ENCODE data around the gene PATZ1.

The PATZ1 gene

DNA sequence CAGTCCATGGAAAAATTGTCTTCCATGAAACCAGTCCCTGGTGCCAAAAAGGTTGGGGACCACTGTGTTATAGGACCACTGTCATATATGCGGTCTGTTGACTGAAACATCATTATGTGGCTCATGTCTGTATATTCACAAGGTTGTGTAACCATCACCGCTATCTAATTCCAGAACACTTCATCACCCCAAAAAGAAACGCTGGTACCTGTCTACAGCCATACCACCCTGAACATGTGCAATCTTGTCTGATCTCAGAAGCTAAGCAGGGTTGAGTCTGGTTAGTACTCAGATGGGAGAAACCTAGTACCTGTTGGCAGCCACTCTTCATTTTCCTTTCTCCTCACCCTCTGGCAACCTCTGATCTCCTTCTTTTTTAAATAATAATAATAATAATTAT lies 41.0 kb downstream of the PATZ1 start:
- DNase-seq = no peak

DNA sequence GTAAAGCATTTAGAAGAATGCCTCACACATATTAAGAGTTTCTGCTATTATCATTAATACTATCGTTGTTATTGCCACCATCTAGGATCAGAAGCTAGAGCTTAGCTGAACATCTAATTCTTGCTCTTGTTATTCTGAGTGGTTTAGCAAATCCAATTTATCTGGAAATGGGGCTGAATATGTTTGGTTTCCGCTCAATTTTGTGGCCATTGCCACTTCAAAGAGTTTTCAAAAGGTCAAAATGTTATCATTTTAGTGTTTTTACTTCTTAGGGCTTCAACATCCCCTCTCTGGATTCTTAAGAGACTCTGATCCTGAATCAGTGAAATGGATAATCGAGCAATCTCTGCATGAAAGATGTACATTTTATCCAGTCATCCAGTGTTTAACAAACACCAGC lies 43.6 kb downstream of the PATZ1 start:
- DNase-seq = no peak

DNA sequence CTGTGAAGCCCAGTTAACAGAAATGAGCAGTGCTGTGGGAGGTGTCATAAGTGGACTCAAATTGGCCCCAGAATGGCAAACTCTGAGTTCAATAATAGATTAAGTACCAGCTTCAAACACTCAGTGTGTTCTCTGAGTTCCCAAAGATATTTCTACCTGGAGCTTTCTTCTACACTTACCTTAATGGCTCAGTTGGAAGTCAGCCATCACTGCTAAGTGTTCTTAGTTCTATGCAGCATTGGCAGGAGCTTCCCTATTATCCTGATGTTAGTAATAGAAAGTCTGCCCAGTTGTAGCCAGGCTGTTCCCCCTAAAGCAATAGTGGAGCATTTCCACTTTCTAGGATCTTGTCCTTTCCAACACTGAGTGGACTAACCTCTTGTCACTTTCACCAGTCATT lies 44.1 kb downstream of the PATZ1 start:
- DNase-seq = no peak

DNA sequence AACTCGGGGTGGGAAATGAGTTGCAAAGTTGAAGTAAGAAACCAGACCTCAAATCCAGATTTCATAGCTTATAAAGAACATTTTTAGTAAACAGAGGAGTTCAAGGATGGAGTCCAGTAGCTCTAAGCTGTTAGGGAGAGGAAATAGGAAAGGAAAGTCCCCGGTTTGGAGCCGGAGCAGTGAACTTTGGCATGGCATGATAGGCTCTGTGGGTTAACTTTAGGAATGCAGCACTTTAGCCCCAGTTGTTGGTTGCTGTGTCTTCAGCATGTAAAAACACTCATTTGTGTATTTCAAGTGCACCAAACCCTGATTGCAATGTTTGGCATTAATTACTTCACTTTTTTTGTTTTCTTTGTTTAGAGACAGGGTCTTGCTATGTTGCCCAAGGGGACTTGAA lies 45.2 kb downstream of the PATZ1 start:
- DNase-seq = no peak

DNA sequence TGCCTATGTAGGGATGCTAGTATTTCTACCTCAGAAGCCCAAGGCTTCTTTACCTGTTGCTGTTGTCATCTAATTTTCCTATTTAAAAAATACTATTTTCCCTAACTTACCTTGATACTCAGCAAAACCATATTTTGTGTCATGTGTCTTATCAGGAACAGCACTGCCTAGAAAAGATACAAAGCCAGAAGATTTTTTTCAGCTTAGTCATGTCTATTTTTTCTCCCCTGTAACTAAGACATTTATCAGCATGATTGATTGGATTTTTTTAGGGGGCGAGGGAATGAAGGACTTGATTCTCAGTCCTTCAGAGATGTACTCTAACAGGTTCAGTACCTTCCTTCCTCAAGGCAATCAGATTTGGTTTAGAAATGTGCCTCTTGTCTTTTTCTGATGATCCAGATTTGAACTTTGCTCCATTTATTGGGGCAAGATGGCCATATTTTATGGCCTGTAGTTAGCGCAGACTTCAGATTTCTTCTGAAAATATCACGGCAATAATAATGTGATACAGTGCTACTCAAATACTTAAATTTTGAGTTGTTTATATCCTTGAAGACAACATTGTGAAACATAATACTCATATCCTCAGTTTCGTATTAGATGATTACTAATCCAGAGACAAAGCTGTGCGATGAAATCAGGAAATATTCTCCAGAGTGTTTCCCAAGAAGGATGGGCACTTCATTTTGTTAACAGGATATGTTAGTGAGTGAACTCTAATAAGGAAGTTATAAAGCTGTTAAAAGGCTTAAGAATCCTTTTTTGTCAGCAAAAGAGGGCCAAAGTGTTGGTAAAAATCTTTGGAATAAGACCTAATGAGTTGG lies 50.1 kb downstream of the PATZ1 start:
- DNase-seq = no peak

DNA sequence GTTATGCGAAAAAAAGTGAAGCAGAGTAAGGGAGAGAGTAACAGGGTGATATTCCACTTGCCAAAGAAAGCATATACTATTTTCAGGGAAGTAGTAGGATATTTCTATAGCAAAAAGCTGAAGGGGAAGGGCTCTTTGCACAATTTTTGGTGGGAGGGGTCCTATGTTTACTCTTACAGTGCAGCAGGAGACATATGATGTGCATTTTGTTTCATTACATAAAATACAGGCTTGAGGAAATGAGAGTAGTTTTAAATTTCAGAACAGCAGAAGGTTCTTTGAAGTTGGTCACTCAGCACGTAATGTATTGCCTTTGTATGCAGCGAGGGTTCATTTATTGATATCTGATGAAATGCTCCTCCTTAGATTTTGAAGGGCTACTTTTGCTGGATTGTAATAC lies 50.8 kb downstream of the PATZ1 start:
- no peak for DNase-seq

DNA sequence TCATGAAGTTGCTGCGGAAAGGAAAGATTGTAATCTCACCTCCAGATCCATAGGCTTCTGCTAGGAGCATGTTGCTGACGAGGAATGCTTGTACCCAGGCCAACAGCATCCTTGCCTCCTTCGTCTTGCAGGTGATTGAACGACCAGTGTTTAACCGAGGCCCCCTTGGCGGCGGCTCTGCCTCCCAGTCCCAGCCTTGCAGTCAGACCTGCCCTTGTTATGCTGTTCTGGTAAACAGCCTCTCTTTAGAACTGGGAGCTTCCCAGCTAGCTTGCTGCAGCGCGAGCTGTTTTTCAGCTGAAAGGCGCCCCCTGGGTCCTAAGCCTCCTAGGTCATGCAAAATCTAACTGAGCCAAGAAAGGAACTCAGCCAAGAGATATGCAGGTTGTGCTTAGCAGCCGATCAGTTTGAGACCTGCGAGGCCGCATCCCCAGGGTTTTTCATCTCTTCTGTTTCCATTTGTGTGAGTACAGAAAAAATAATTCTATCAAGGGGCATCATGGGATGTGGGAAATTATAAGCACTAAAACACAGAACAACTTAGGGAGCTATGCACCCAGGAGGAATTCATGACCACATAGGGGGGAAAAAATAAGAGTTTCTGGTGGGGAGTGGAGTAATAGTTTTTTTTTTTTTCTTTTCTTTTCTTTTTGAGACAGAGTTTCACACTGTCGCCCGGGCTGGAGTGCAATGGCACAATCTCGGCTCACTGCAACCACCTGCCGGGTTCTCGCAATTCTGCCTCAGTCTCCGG lies 53.7 kb downstream of the PATZ1 start, which contains the start of gene PIK3IP1:
PIK3IP1 (minus strand) TSS at position 253 of the 754 bp plus-strand sequence; CDS start at position 109, 144 bp downstream.
- peak; percentile 91 for DNase-seq

DNA sequence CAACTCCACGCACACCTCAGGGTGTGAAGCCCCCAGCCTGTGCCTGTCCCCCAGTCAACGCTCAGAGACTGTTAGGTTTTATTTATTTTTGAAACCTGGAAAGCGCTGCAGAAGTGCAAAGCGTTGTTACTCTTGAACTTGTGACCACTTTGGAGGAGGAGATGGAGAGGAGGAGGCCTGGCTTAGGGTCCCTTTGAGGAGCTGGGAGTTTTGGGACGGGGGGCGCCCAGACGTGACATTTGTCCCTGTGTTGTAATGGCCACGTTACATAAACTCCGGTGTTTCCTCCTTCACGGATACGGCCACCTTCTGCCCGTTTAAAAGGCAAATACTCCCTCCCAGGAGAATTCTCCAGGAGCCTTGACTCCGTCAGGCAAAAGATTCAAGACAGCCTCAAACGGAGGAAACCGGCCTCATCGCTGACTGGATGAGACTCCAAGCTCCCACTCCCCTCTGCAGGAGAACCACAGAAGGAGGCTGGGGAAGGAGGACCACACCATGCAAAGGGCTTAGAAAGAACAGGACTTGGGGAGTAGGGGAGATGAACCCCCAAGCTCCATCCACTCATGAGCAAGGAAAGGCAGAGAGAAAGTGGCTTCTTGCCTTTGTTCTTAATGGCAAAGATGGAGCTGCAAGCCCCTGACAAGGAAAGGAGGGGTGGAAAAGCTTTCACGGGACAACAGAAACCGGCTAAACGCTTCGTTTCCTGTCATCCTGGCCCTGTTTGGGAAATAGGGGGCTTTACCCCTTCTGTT lies 54.5 kb downstream of the PATZ1 start:
- peak; percentile 45 for DNase-seq

DNA sequence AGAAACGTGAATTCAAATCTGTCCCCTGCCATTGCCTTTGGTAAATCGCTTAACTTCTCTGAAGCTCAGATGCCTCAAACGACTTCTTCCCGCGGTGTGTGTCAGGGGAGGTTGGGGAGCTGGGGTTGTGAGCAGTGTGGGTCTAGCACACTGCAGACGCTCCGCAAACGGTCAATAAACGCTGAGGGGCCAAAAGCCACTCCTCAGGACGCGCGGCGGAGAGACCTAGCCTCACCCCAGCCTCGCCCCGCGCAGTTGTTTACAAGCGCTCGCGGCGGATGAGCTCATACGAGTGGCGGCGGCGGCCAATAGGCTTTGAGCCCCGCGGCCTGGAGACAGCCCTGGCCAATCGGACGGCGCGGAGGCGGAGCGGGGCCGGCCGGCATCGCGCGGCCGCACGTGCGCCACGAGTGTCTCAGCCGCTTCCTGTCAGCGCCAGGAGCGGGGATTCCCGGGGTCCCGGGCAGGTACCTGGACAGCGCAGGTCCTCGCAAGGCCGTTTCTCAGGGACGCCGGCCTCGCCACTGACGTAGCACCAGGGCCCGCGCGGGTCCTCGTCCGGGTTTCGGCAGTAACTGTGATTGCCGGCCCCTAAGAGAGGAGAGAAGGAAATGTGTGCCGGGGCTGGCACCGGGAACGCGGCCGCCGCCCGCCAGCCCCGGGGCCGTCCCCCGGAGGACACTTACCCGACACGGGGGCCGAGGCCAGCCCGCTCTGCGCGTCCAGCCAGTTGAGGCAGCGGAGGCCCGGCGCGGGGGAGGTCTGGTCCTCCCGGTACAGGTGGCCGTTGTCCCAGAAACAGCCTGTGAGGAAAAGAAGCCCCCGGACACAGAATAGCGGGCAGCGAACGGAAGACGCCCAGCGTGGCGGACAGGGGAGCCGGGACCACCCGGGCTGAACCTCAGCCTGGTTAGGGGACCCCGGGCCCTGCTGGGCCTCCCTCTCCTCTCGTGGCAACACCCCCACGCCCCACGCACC lies 55.4 kb downstream of the PATZ1 start:
- peak; percentile 96 for DNase-seq

DNA sequence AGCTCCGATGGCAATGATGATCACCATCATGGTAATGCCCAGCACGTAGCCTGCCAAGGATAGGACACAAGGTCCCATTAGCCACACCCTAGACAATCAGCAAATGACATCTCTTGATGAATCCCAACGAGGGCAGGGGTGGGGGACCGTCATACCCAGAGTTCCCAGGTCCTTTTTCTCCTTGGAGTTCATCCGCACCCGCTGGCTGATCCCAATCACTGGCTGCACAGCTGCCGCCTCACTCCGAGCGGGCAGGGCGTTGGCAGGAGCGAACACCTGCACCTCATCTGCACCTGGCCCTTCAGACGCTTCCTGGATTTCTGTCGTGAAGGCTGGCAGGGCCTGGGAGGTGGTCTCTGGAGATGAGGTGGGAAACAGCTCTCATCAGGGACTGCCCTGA lies 56.8 kb downstream of the PATZ1 start:
- DNase-seq = no peak

DNA sequence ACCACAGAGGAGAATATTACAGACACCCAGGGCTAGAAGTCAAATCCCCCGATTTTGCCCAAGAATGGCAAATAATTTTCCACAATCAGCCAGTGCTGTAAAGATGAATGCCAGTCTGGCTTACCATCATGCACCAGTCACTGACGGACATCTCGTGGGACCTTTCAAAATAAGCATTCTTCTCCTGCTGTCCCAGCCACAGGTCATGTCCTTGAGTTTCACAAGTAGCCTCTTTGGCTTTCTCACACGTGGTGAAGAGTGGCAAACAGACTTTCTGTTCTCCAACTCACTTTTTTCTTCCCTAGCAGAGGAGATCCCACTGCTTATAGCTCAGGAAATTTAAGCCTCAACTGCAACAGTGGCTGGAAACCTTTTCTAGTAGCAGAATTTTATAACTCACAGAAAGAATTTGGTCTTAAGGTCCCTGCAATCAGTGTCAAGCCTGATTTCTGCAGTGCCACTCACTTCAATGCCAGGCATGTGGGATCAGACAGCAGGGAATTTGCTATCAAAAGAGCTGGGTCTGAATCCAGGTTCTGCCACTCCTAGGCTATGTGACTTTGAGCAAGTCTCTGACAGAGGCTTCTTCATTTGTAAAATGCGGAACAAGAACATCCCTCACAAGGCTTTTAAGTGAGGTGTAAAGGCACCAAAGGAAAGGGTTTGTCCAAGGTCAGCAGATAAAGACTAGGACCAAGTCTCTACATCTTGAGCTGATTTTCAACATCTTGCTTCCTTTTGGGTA lies 57.5 kb downstream of the PATZ1 start:
- no peak for DNase-seq

DNA sequence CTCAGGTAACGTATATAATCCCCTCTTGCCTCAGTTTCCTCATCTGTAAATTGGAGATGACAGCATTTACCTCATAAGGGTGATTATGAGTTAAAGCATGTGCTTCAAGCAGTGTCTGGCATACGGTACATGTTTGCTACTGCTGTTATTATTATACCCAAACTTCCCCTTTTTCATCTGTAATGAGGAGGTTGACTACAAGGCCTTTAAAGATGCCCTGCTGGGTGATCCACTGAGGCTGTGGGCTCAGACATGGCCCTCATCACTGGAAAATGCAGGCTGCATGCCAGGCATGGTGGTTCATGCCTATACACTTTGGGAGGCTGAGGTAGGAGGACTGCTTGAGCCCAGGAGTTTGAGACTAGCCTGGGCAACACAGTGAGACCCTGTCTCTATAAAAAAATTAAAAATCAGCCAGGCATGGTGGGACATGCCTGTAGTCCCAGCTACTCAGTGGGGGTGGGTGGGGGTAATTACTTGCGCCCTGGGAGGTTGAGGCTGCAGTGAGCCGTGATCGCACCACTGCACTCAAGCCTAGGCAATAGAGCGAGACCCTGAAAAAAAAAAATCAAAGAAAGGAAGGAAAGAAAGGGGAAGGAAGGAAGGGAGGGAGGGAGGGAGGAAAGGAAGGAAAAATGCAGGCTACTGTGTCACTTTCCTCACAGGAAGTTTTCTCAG lies 58.2 kb downstream of the PATZ1 start:
- no peak for DNase-seq

DNA sequence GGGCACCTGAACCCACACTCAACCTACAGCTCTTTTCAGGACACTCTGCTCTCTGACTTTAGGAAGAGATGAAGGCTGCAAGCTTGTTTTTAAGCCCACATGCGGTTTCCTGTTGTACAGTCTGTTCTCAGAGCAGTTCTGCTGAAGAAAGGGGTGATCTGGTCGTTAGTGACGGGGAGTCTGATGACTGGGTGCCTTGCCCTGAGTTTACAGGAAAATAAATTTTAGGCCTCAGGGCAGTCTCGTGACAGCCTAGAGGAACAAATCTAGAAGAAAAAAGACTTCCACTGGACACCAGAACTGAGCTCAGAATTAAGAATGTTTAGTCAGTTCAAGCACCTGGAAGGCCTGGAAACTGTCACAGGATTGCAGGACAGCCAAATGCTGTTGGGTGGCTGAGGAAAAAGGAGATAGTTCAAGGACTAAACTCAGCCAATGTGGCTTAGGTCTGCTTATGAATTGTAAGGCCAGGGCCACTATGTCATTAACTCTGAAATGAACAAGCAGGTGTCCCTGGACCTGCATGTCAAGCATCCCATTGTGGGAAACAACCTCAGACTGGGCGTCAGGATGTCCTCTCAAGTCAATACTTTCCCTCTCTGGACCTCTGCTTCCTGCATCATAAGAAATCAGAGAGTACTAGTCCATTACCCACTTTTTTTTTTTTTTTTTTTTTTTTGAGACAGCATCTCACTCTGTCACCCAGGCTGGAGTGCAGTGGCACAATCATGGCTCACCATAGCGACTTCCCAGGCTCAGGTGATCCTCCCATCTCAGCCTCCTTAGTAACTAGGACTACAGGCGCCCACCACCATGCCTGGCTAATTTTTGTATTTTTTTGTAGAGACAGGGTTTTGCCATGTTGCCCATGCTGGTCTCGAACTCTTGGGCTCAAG lies 59.5 kb downstream of the PATZ1 start:
- peak; percentile 87 for DNase-seq

DNA sequence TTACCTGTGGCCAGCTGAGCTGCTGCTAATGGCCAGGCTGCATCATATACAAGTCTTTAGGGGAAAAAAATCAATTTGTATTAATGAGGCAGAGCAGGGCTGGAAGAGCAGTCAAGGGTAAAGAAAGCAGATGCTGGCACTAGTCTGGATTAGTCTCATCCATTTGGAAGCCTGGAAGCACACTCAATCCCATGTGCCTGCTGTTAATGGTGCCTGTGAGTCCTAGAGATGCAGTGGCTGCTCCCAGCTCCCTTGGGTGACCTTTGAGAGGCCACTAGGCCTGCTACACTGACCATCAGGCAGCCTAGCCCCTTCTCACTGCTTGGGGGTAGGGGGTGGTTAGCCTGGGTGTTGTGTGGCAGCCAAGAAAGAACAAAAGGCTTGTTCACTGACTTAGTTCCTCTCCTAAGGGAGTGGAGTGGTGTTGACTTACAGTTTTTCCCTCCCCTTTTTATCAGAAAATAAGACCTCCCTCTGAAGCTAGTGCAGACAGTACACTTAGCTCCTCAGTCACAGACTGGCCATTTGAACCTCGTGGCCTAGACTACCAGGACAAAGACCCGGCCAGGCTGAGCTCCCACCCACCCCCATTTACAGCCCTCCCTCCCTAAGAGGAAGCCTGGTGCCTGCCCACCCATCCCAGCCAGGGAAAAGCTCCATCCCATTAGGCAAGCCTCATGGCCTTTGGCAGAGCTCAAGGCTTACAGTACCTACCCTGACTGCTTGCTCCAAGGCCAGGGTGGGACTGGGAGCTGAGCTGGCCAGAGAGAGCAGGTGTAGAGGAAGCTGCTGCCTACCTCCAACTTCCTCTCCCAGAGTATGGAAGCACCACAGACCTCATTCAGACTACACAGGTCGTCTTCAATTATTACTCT lies 61.6 kb downstream of the PATZ1 start:
- no peak for DNase-seq

DNA sequence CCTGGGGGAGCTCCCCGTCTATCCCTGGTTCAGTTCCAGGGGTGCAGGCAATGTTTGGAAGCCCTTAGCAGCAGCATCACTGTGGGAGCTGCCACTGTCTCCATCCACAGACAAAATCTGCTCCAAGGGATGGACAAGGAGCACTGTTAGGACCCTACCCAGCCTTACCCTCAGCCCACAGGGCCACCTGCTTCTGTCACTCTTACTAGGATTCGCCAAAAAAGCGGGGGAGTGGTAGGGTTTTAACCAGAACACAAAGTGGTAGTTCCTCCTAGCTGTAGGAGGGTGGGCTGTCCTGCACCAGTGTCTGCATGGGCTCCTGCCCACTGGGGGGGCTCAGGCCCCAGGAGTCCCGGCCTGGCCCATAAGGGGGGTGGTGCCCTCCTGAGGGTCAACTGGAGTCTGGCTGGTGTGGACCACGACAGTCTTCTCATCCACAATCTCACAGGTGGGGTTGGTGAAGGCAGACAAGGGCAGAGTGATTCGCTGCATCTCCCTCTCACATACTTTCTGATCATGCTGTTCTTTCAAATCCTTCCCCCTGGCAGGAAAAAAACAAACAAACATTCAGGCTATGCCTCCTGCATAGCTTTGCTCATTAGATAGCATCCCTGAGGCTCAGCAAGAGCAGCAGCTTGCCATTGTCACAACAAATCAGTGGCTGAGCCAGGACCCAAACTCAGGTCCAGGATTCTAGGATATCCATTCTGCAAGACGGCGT lies 63.2 kb downstream of the PATZ1 start:
- DNase-seq = no peak

DNA sequence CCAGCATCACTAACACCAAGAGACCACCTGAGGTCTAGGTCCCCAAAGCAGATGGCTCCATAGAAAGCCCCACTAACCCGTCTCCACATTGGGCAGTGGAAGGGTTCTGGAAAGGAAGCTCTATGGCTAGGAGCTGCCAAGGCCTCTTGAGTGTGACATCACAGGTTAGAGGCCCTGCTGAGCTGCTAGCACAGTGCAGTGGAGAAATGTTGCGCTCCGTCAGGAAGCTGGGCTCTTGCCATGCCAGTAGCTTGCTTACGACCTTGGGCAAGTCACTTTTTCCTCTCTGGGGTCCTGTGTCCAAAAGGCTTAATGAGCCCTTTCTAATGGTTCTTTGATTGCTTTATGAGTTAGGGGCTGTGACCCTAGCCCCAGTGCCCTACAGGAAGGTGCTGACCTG lies 64.4 kb downstream of the PATZ1 start:
- no peak for DNase-seq

DNA sequence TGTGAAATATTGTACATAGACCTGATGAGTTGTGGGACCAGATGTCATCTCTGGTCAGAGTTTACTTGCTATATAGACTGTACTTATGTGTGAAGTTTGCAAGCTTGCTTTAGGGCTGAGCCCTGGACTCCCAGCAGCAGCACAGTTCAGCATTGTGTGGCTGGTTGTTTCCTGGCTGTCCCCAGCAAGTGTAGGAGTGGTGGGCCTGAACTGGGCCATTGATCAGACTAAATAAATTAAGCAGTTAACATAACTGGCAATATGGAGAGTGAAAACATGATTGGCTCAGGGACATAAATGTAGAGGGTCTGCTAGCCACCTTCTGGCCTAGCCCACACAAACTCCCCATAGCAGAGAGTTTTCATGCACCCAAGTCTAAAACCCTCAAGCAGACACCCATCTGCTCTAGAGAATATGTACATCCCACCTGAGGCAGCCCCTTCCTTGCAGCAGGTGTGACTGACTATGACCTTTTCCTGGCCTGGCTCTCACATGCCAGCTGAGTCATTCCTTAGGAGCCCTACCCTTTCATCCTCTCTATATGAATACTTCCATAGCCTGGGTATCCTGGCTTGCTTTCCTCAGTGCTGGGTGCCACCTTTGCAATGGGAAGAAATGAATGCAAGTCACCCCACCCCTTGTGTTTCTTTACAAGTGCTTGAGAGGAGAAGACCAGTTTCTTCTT lies 66.2 kb downstream of the PATZ1 start:
- no peak for DNase-seq

DNA sequence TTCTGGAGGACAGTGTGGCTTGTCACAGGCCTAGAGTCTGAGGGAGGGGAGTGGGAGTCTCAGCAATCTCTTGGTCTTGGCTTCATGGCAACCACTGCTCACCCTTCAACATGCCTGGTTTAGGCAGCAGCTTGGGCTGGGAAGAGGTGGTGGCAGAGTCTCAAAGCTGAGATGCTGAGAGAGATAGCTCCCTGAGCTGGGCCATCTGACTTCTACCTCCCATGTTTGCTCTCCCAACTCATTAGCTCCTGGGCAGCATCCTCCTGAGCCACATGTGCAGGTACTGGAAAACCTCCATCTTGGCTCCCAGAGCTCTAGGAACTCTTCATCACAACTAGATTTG lies 66.8 kb downstream of the PATZ1 start:
- DNase-seq = no peak
